ENCODE results near the gene LRRC7. TPM values are rescaled to one million over a fixed set of nuclear protein-coding genes. Genes with fewer than 3 reads are reported as not detected.
"Not testable (repeated sequence)": the region's sequence is repeated elsewhere in the genome, so short reads cannot be mapped to it uniquely, and the experiment has no call there.

LRRC7 gene
- total RNA-seq, 2 experiments from 2014 or later: not detected

DNA sequence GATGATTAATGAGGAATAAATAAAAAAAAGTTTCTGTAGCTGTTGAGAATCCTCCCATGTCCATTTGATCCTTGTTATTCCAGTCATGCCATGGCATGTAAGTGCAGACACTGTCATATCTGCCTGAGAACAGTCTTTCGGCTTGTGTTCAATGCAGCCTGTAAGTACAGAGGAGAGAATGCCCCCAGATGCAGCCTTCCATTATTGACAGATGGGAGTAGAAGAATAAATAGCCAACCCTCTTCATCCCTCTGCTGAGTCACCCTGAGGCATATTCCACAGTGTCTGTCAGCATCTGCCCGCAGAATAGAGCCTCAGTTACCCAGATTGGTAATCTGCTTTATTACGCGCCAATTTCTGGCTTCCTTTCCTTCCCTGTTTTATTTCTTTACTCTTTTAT lies 139.4 kb downstream of the LRRC7 start:
- no peak overlapping the region for H3K27ac Mint-ChIP-seq
- intact Hi-C loops (cut with DNase I, micrococcal nuclease): no loop called here
- CTCF ChIA-PET: no interaction called here

DNA sequence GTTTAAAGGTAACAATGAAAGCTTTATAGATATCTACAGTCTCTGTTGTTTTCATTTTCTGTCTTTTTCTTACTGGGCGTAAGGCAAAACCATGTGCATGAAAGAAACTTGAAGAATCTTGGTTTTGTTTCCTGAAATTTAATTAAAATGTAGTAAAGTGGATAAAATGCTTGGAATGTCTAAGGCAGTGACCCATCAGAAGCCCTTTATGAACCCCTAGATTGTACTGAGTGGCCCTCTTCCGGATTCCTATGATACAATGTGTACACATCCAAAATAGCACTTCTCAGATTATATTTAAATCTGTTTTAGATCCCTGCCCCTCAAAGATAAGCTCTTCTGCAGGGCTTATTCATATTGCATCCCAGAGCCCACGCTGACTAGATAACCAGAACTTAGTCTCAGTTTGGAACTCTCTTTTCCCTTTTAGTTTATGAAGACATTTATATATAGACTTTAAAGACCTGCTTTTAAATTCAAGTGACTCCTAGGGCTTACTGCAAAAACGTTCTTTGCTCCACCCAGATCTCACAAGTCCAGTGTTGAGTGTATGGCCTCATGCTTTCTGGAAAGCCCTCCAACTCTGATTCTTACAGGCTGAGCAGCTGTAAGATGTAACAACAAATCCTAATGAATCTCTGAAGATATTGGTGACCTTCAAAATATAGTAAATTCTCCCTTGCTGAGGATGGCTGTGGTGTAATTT lies 142.9 kb downstream of the LRRC7 start:
- no peak for ATAC-seq
- no peak overlapping the region for H3K4me3 Mint-ChIP-seq
- no peaks in the 10 kb centered on the region for H3K4me1 Mint-ChIP-seq

More for the DNA sequence above, 139.4 kb downstream of the LRRC7 start:
- ATAC-seq (no peak), DNase-seq (no peak)
- no peak overlapping the region for H3K4me3 Mint-ChIP-seq
- H3K9me3 Mint-ChIP-seq (ENCODE audit: low read depth): no peaks in the 10 kb centered on the region
- H3K27me3 Mint-ChIP-seq: no peaks in the 10 kb centered on the region
- POLR2A ChIA-PET: no interaction called here
- H3K36me3 Mint-ChIP-seq (ENCODE audit: low read depth): no peaks in the 10 kb centered on the region
- no peaks in the 10 kb centered on the region for H3K4me1 Mint-ChIP-seq

DNA sequence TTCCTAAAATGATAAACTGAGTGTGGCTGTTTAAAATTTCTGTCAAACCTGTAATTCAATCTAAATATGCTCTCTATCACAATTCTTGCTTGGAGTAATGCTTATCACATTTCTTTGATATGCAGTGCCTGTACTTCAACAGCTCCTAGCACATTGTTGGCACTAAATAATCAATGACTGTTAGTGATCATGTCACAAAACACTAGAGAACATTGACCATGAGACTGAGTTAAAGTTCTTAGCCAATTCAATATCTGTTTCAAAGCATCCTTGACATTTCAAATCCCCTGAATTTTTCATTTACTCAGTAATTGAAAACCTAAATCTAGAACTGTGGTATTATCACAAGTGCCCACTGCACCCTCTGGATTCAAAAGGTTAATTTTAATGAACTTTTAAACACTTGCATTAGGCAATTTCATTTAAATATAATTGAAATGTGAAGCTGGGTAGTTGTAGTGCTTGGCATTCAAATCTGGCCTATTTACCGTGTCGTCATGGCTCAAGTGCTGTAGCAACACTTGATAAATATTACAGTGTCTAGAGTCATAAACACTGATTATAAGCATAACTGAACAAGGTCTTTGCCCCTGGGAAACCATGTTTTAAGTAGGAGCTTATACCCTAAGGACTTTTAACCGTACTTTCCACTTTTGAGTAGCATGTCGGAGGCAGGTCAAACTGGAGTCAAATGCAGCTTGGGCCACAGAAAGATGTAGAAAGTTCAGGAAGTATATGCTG lies 143.6 kb downstream of the LRRC7 start:
- no peak for DNase-seq
- no peaks in the 10 kb centered on the region for H3K4me1 Mint-ChIP-seq
- H3K4me3 Mint-ChIP-seq: no peak overlapping the region
- POLR2A ChIA-PET: no interaction called here
- no peak overlapping the region for H3K27ac Mint-ChIP-seq
- ATAC-seq: no peak
- no peaks in the 10 kb centered on the region for H3K36me3 Mint-ChIP-seq (ENCODE audit: low read depth)
- intact Hi-C loops (cut with DNase I, micrococcal nuclease): no loop called here
- H3K27me3 Mint-ChIP-seq: no peaks in the 10 kb centered on the region
- CTCF ChIA-PET: interaction anchor here (0.7 kb wide), 1 partner anchor 21 kb away, joined by 4 read pairs; no protein-coding TSS in a partner anchor
- H3K9me3 Mint-ChIP-seq (ENCODE audit: low read depth): no peaks in the 10 kb centered on the region

More for the DNA sequence above, 142.9 kb downstream of the LRRC7 start:
- ChIA-PET CTCF (interaction anchor here (0.7 kb wide), 1 partner anchor 21 kb away, joined by 4 read pairs; no protein-coding TSS in a partner anchor), POLR2A (no interaction called here)
- Mint-ChIP-seq H3K36me3 (ENCODE audit: low read depth) (no peaks in the 10 kb centered on the region), H3K27ac (no peak overlapping the region), H3K9me3 (ENCODE audit: low read depth) (no peaks in the 10 kb centered on the region), H3K27me3 (no peaks in the 10 kb centered on the region)
- DNase-seq: no peak
- intact Hi-C loops (cut with DNase I, micrococcal nuclease): no loop called here

DNA sequence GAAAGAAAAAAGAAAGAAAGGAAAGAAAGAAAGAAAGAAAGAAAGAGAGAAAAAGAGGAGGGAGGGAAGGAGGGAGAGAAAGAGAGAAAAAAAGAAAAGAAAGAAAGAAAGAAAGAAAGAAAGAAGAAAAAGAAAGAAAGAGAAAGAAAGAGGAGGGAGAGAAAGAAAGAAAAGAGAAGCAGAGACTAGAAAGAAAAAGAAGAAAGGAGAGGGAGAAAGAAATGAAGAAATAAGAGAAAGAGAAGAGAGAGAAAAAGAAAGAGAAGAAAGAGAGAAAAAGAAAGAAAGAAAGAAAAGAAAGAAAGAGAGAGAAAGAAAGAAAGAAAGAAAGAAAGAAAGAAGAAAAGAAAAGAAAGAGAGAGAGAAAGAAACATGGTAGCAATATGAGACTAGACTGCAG lies 150.1 kb downstream of the LRRC7 start:
- DNase-seq; H3K27ac Mint-ChIP-seq; ATAC-seq; H3K9me3 Mint-ChIP-seq (ENCODE audit: low read depth); CTCF ChIA-PET; H3K4me1 Mint-ChIP-seq; intact Hi-C loops (cut with DNase I, micrococcal nuclease); H3K27me3 Mint-ChIP-seq; H3K4me3 Mint-ChIP-seq; POLR2A ChIA-PET; H3K36me3 Mint-ChIP-seq (ENCODE audit: low read depth): not testable (repeated sequence)

DNA sequence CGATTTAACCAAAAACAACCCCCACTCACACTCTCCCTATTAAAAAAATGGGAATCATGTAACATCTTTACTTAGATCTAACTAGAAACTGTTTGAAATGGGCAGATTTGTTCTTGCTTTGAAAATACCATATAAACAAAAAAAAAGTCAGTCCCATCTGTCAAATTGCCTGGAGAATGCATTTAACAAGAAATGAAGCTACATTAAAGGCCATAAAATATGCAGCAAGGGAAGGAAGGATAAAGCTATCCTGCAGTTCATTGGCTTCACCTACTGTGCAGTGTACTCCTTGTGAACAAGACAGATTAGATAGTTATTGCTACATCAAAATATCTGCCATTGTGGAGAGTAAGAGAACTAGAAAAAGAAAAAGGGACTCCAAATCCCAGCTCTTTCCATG lies 160.5 kb downstream of the LRRC7 start:
- ATAC-seq (no peak), DNase-seq (no peak)
- POLR2A ChIA-PET: no interaction called here
- H3K36me3 Mint-ChIP-seq (ENCODE audit: low read depth): no peaks in the 10 kb centered on the region
- no peak overlapping the region for H3K4me3 Mint-ChIP-seq
- CTCF ChIA-PET: interaction anchor here (0.8 to 1.4 kb wide), 2 partner anchors 11 to 13 kb away, joined by 3 read pairs; no protein-coding TSS in a partner anchor
- intact Hi-C loops (cut with DNase I, micrococcal nuclease): no loop called here
- H3K27ac Mint-ChIP-seq: no peak overlapping the region
- no peaks in the 10 kb centered on the region for H3K27me3 Mint-ChIP-seq
- H3K4me1 Mint-ChIP-seq: no peaks in the 10 kb centered on the region
- peaks cover 12% of the 10 kb centered on the region for H3K9me3 Mint-ChIP-seq (ENCODE audit: low read depth)

DNA sequence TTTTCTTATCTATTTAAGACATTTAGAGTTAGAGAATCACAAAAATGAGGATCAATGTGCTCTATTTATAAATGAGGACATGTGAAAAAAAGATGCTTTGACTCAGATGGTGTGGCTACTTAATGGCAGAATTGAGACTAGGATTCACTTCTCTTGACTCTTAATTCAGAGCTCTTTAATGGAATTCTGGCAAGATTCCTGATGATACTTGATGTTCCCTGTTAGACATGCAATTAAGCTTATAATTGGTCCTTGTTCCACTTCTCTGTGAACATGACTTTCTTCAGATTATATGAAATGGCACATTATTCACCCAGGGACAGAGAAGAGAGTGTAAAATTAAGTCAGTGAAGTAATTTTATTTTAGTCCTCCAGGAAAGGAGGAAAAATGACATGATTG lies 165.3 kb downstream of the LRRC7 start:
- CTCF ChIA-PET: interaction anchor here (0.5 kb wide), 1 partner anchor 1042 kb away, joined by 4 read pairs; no protein-coding TSS in a partner anchor
- ATAC-seq (no peak), DNase-seq (no peak)
- no peaks in the 10 kb centered on the region for H3K36me3 Mint-ChIP-seq (ENCODE audit: low read depth)
- H3K27me3 Mint-ChIP-seq: no peaks in the 10 kb centered on the region
- no peaks in the 10 kb centered on the region for H3K4me1 Mint-ChIP-seq
- intact Hi-C loops (cut with DNase I, micrococcal nuclease): no loop called here
- no peak overlapping the region for H3K4me3 Mint-ChIP-seq
- peaks cover 6% of the 10 kb centered on the region for H3K9me3 Mint-ChIP-seq (ENCODE audit: low read depth)
- POLR2A ChIA-PET: no interaction called here
- no peak overlapping the region for H3K27ac Mint-ChIP-seq

DNA sequence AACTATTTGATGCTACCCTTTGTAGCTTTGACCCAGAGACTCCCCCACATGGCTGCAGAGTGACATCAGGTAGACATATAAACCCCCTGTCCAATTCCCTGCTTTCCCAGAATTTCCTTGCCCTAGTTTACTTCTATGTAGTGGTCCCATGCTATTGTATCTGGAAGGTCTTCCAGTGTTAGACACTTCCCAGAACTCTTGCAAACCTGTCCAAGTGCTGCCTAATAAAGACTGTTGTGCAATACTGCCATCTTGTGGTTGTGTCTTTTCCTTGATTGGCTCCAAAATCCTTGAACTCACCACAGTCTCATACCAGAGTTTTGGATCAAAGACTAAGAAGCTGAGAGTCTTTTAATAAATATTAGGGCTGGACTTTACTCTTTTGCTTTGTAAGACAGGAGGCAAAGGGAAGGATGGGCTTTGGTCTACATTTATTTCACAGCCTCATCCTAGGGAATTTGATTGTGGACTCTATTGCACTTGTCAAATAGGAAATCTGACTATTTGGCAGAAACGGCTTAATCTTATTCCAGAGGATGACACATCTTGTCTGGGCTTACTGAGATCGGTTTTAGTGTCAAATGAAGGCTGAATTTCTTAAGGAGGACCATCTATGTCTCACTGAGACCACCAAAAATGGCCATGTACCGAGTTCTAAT lies 169.9 kb downstream of the LRRC7 start:
- Mint-ChIP-seq H3K27ac (no peak overlapping the region), H3K4me1 (no peaks in the 10 kb centered on the region), H3K4me3 (no peak overlapping the region), H3K36me3 (ENCODE audit: low read depth) (no peaks in the 10 kb centered on the region), H3K9me3 (ENCODE audit: low read depth) (no peaks in the 10 kb centered on the region), H3K27me3 (no peaks in the 10 kb centered on the region)
- ChIA-PET POLR2A (no interaction called here), CTCF (interaction anchor here (0.9 to 3.9 kb wide), 4 partner anchors 12 to 1620 kb away, joined by 3 to 25 read pairs (median 4); no protein-coding TSS in a partner anchor)
- intact Hi-C loops (cut with DNase I, micrococcal nuclease): loop anchor here (1.0 to 5.0 kb wide), 4 partner anchors 1137 to 1885 kb away; no protein-coding TSS in a partner anchor
- DNase-seq (peak; percentile 9), ATAC-seq (no peak)

DNA sequence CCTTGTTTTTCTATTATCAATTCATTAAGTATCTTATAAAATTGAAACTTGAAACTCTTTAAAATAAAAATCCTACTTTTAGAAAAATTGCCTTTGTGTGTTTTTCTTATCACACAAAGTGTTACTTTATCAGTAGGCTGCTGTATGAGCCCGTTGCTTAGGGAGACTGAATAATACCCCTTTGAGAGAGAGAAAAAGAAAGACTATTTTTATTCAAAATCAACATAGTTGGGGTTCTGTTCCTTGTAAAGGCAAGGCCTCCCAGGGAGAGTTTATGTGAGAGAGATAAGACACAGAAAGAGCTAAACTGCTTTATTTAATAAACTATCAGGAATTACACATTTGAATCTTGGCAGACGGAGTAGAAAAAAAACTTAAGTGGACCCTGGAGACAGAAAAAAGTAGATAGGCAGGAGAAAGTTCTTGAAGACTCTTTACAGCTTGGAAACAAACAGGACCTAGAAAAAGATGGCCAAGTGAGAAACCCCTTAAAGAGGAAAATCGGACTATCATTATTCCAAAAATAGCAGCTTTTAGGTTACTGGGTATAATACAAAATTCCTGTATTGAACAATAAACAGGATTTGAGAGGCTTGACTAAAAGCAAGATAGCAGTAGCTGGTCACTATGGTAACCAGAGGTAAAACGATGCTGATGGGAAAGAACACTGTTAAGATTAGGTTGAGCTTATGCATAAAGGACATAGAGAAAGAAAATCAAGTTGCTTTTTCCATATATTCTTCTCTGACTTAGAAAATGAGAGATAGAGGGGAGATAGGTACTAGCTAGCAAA lies 170.9 kb downstream of the LRRC7 start:
- H3K9me3 Mint-ChIP-seq (ENCODE audit: low read depth): no peaks in the 10 kb centered on the region
- H3K4me1 Mint-ChIP-seq: no peaks in the 10 kb centered on the region
- ATAC-seq (no peak), DNase-seq (no peak)
- H3K36me3 Mint-ChIP-seq (ENCODE audit: low read depth): no peaks in the 10 kb centered on the region
- intact Hi-C loops (cut with DNase I, micrococcal nuclease): loop anchor here in 1 of 2 experiments (5.0 kb wide), 1 partner anchor 1886 kb away; no protein-coding TSS in a partner anchor
- POLR2A ChIA-PET: no interaction called here
- H3K27ac Mint-ChIP-seq: no peak overlapping the region
- H3K27me3 Mint-ChIP-seq: no peaks in the 10 kb centered on the region
- no peak overlapping the region for H3K4me3 Mint-ChIP-seq
- CTCF ChIA-PET: interaction anchor here (0.9 to 3.9 kb wide), 3 partner anchors 11 to 1618 kb away, joined by 3 to 25 read pairs (median 3); no protein-coding TSS in a partner anchor

DNA sequence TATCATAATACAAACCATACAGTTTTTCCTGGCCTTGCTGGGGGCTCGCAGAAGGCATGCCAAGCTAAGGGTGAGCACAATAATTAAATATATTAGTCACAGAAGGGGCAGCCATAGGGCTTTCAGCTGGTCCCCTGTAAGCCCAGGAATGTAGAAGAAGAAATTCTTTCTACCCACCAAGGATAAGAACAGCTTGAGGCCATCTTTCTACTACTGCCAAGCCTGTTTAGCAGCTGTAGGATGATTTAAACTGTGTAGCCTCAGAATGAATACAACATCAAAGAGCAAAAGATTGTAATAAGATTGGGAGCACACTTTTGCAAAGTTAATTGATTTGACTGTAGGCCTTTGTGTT lies 171.5 kb downstream of the LRRC7 start:
- ChIA-PET CTCF (interaction anchor here (0.7 to 3.9 kb wide), 5 partner anchors 11 to 1618 kb away, joined by 3 to 25 read pairs (median 3); no protein-coding TSS in a partner anchor), POLR2A (no interaction called here)
- no peak overlapping the region for H3K27ac Mint-ChIP-seq
- no peaks in the 10 kb centered on the region for H3K27me3 Mint-ChIP-seq
- H3K4me1 Mint-ChIP-seq: no peaks in the 10 kb centered on the region
- ATAC-seq (no peak), DNase-seq (no peak)
- H3K36me3 Mint-ChIP-seq (ENCODE audit: low read depth): no peaks in the 10 kb centered on the region
- no peaks in the 10 kb centered on the region for H3K9me3 Mint-ChIP-seq (ENCODE audit: low read depth)
- H3K4me3 Mint-ChIP-seq: no peak overlapping the region
- intact Hi-C loops (cut with DNase I, micrococcal nuclease): loop anchor here in 1 of 2 experiments (5.0 kb wide), 1 partner anchor 1887 kb away; no protein-coding TSS in a partner anchor

DNA sequence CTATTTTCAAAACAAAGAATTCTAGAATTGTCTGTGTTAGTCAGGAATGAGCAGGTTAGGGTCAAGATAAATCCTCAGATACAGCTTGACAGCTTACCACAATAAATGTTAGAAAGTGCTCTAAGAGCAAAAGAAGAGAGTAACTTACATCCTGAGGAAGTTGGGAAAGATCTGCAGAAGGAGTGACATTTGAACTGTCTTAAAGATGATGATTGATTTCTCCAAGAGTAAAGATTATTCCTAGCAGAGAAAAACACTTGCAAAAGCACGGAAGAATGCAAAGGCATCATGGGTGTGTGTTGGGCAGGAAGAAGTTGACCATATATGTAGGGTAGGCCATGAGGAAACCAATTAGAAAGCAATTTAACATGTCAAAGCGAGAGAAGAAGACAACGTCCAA lies 175.4 kb downstream of the LRRC7 start:
- Mint-ChIP-seq H3K36me3 (ENCODE audit: low read depth) (no peaks in the 10 kb centered on the region), H3K27me3 (no peaks in the 10 kb centered on the region), H3K4me3 (no peak overlapping the region), H3K4me1 (no peaks in the 10 kb centered on the region), H3K27ac (no peak overlapping the region), H3K9me3 (ENCODE audit: low read depth) (peaks cover 2% of the 10 kb centered on the region)
- intact Hi-C loops (cut with DNase I, micrococcal nuclease): no loop called here
- ChIA-PET CTCF (no interaction called here), POLR2A (no interaction called here)
- ATAC-seq: no peak
- DNase-seq: no peak

DNA sequence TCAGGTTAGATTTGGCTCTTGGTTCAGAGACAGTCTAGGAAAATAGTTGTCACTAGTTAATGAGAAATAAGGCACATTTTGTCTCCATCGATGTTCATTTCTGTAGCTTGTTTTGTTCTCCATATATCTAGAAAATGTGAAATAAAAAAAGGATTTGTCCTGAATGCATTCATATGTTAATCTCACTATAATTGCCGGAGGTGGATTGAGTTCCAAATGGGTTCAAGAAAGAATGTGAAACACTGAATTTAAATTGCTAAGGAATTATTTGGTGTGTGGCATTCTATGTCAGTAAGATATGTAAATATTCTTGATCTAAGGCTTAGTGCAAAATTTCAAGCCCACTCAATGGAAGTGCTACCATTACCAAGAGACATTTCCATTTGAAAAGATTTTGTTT lies 176.7 kb downstream of the LRRC7 start:
- no peak for ATAC-seq
- peaks cover 2% of the 10 kb centered on the region for H3K9me3 Mint-ChIP-seq (ENCODE audit: low read depth)
- ChIA-PET CTCF (no interaction called here), POLR2A (no interaction called here)
- H3K4me1 Mint-ChIP-seq: no peaks in the 10 kb centered on the region
- no peak overlapping the region for H3K27ac Mint-ChIP-seq
- H3K27me3 Mint-ChIP-seq: no peaks in the 10 kb centered on the region
- DNase-seq: no peak
- no peaks in the 10 kb centered on the region for H3K36me3 Mint-ChIP-seq (ENCODE audit: low read depth)
- intact Hi-C loops (cut with DNase I, micrococcal nuclease): no loop called here
- H3K4me3 Mint-ChIP-seq: no peak overlapping the region

Measured in activated CD4-positive, alpha-beta T cell treated with anti-CD3 and anti-CD28 coated beads for 36 hours (primary cell).